Inflammatory macrophage (primary cell): ENCODE results near the gene LMNB1.
"Not testable (repeated sequence)": the region's sequence is repeated elsewhere in the genome, so short reads cannot be mapped to it uniquely, and the experiment has no call there.

Experiments used
- DNase-seq, 2 donors: peaks; one replicate each; pipeline ENCODE4 v3.0.0-alpha.2; 2020 to 2022

LMNB1 gene

DNA sequence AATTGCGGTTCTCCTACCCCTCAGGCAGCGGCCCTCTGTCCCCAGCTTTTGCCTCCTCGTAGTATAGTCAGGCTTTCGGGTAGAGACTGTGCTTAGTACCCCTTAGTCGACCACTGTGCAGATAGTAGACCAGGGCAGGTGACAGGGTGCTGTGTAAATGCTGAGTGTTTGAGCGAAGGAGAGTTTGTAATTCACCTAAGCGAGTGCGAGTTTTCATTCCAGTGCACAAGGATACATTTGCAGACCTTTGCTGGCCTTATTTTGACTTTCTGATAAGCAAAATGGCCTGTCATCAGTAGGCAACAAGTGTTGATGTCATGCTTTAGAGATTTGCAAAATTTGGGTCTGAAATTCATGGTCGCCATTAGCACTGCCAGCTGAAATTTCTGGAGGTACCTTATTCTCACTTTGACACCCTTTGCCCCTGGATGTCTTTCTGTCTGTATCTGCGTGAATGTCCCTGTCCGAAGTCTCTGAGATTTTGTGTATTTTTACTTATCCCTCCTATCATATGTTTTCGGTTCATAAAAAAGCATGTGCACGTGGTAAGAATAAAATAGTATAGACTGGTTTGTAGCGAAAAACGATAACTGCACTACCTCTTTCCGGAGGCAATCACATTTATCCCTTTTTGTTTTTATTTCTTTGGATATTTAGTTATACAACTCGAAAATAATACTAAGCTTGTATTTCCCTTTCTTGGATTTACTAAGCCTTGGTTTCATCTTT is 1.9 kb downstream of the LMNB1 start:
- no peak for DNase-seq

DNA sequence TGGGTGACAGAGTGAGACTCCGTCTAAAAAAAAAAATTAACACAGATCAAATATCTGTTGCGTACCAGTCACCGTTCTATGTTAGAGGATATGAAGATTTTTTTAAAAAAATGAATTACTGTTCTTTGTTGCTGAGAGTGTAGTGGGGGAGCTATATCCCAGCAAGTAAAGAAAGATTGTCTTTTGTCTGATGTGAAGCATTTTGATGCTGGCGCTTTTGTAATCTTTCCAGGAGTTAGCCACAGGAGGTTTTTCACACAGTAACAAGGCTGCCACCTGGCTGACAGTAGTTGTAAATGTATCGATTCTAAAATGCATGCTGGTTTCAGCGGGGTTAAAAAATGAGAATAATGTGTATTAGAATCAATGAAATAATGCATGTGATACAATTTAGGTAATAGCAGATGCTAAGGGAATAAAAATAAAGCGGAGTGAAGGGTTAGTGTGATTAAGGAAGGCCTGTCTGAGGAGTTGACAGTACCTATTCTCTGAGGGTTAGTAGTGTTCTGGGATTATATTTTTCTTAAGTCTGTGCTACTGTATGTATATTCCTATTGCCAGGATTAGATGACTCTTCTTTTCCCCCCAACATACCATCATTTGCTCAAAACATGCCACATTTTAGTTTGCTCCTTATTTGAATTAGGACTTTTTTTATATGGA is 3.4 kb downstream of the LMNB1 start:
- DNase-seq = peak; percentile 66 to 67

DNA sequence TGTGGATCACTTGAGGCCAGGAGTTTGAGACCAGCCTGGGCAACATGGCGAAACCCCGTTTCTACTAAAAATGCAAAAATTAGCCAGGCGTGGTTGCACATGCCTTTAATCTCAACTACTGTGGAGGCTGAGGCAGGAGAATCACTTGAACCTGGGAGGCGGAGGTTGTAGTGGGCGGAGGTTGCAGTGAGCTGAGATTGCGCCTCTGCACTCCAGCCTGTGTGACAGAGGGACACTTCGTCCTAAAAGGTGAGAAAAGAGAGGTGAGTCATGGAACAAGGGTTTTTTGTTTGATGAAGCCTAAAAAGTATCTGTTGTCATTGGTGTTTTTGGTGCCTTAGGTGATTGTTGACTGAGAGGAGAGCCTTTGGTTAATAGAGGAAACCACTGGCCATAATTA is 11.5 kb downstream of the LMNB1 start:
- DNase-seq = not testable (repeated sequence)

DNA sequence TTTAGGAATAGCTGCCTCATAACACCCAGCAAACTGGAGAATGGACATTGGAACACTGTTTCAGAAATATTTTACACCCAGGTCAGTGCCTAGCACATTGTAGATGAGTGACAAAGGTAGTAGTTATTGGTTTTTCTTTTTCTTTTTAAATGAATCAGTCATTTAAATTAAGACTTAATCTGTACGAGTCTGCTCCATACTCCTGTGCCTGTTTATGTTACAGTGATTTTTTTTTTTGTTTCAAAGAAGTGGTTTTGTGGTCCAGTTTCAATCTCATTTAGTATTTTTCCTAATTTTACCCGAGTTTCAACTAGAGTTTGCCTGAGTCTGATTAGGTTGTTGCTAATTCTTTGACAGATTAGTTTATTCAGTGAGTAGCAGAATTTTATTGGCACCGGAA is 16.2 kb downstream of the LMNB1 start:
- no peak for DNase-seq

DNA sequence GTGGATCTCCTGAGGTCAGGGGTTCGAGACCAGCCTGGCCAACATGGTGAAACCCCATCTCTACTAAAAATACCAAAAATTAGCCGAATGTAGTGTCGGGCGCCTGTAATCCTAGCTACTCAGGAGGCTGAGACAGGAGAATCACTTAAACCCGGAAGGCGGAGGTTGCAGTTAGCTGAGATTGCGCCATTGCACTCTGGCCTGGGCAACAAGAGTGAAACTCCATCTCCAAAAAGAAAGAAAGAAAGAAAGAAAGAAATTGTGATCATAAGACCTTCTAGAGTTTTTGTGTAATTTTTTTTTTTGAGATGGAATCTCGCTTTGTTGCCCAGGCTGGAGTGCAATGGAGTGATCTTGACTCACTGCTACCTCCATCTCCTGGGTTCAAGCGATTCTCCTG is 16.7 kb downstream of the LMNB1 start:
- DNase-seq = peak in 1 of 2 donors; percentile 27

DNA sequence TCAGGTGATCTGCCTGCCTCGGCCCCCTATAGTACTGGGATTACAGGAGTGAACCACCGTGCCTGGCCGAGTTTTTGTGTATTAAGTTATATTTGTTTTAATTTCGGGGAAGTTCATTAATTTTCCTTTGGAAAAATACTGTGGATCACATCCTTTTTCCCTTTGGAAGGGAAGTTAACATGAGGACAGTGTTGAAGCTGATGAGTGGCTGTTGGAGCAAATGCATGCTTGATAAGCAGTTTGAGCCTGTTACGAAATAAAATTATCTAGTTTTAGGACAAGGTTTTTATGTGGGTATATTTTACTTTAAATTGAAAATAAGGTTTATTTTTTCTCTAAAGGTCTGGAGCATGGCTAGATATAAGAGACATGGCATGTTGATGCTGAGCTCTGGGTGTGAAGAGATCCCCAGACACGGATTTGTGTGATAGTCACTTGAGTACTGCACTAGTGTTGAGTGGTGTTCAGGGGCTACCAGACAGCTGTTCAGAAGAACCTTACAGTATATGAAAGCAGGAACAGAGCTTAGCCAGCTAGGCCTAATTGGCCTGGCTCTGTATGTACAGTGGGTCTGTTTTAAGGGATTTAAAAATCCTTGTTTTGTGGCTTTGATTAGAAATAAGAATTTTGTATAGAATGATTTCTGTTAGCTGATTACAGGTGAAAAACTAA is 17.4 kb downstream of the LMNB1 start:
- no peak for DNase-seq

DNA sequence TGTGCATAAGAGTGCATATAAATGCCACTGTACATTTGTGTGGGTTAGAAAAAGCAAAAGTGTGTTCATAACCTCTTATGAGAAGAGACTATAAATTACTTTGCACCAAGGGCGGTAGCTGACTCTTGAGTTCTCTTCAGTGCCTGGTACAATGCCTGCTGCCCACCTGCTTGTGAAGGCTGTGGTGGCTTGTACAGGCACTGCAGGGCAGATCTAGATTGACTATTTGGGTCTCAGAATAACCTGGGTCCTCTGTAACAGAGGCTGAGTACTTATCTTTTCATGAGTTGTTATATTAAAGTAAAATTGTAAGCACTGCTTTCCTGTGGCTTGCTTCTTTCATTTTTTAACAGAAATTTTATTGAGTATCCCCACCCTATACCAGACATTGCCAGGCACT is 22.8 kb downstream of the LMNB1 start:
- DNase-seq = no peak

DNA sequence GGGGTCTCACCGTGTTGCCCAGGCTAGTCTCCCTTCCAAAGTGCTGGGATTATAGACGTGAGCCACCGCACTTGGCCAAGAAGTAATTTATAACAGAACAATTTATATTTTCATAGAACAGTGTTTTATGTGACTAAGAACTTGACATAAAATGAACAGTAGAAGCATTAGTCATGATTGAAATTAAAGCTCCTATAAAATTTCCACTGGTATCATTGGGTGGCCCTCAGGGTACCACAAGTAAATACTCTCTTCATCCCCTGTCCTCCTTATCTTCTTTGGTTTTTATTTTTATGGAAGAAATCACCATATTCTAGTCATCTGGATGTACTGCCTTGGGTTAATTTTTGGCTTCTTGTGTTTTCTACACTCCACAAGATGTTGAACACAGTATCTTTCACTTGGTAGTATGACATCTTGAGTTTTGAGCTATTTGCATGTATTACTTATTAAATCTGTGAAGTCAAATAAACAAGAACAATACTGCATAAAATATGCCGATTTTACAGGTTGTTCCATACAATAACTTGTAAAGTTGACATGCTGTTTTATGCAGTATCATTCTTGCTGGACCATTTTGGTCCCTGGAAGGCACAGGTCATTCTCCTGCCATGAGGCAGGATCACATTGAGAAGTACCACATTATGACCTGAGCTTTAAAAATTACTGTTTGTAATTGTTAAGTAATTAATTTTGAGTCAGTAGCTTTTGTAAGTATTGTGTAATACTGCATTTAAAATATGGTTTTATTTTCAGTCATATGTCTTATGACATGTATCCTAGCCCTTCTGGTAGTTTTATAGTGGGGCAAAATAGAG is 24.4 kb downstream of the LMNB1 start:
- no peak for DNase-seq

DNA sequence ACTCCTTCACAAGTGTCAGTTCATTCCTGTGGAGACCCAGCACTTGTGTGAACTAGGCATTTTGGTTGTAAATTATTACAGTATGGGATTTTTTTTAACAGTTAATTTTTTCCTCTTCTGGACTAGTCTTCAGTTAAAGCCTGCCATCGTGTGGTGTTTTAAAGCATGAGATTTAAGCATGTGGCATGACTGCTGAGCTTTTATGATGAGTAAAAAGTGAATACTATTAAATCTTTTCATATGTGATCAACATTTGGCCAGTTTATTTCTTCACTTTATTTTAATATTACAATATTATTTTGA is 25.0 kb downstream of the LMNB1 start:
- DNase-seq = peak; percentile 29 to 49

DNA sequence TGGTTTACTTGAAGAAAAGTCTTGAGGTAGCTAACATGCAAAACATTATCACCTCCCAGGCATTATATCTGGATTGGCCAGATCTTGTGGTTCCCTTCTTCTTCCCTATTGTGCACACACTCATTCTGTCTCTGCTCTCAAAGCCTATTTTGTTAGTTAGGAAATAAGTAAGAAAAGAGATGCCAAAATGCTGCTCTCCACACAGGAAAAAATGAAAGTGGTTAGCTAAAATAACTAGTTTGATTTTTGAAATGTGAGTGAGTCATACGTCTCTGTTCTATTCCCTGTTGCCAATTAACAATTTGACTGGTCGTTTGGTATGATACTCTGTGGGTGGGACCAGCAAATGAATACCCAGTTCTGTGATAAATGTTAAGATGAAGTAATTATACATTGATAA is 28.1 kb downstream of the LMNB1 start:
- no peak for DNase-seq

DNA sequence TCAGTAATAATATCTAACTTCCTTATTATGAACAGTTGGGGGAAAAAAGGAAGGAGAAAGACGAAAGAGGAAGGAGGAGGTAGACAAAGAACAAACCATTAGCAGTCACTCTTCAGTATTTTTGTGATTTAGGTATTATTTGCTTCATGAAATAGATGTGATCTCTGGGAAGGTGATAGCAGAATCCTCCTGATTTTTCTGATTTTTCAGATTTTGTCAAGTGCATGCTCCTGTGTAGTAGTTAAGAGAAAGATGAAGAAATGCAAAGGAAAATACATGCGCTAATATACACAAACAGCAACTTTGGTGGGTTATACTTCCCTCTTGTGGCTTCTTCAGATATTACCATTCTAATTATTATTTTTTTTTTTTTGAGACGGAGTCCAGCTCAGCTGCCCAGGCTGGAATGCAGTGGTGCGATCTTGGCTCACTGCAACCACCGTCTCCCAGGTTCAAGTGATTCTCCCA is 31.6 kb downstream of the LMNB1 start:
- peak; percentile 24 to 78 for DNase-seq

DNA sequence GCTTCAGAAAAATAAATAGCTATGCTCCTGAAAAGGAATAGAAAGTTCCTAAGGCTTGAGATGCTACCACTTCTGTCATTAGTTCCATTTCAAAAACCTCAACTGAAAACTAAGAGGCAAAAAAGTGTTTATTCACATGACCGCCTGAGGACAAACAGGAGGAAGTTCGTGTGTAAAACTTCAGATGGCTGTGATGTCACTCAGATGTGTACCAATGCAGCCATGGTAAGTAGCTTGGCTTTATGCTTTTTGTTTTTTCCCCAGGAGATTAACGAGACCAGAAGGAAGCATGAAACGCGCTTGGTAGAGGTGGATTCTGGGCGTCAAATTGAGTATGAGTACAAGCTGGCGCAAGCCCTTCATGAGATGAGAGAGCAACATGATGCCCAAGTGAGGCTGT is 33.0 kb downstream of the LMNB1 start:
- DNase-seq = peak; percentile 56 to 68

DNA sequence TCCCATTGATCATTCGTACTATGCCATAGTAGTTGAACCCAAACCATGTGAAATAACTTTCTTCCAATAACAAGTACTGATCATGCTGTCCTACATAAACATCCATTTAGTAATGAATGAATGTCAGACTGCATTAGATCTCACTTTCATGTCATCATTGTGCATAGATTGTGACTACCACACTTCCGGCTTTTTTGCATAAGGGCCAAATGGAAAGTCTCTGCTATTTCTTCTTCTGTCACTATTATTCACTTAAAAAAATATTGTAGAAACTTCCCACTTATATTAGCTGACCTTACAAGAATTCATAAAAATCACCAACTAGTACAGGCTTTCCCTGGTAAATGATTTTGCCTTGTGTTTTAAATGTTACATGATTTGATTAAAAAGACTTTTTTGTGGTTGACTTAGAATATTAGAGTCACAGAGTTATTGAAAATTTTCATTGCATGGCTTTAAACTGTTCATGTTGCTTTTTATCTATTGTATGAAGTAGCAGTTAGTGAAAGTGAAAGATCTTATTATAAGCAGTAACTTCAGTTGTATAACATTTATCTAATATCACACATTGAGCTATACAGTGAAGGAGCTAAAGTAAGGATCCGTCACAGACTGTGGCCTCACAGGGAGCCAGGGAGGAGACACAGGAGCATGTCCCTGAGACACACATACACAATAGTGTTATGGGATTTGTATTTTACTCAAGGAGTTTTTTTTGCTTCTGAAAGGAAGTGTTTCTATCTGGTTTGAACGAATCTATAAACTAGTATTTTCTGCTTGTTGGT is 33.9 kb downstream of the LMNB1 start:
- no peak for DNase-seq

DNA sequence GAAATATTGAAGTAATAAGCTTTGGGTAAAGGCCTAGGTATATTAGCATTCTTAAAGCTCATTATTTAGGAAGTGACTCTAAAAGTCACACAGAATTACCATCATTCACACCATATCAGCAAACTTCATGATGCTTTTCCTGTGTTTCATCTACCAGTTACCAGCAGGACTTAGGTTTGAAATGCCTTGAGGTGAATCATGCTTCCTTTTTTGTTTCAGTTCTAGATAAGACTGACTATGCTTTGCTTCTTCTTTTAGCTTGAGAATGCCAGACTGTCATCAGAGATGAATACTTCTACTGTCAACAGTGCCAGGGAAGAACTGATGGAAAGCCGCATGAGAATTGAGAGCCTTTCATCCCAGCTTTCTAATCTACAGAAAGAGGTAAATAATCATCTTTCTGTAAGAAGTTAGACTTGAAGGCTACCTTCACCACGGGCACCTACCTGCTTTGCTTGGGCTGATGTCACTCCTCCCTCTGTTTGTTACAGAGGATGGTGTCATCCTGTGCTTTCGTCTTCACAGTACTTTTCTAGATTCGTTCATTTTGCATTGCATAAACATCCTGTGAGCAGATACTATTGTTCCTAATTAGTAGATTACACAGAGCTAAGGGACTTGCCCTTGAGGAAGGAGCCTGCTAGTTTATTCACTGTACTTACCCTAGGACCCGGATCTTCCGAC is 34.7 kb downstream of the LMNB1 start:
- peak; percentile 55 to 59 for DNase-seq

DNA sequence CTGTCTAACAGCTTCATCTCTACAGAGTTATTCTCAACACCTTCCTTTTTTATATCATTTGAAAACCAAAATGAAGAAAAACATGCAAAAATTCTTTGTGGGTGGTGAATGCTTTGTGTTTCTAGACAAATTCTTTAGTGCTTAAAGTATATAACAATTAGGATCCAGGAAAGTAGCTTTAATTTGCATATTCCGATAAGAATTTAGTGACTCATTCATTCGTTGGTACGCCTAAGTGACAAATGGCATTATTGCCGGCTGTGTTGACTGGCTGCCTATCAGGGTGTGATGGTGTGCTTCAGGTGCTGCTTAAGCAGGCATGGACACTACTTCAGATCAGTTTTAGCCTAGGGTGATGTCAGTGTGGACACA is 35.2 kb downstream of the LMNB1 start:
- DNase-seq = no peak

DNA sequence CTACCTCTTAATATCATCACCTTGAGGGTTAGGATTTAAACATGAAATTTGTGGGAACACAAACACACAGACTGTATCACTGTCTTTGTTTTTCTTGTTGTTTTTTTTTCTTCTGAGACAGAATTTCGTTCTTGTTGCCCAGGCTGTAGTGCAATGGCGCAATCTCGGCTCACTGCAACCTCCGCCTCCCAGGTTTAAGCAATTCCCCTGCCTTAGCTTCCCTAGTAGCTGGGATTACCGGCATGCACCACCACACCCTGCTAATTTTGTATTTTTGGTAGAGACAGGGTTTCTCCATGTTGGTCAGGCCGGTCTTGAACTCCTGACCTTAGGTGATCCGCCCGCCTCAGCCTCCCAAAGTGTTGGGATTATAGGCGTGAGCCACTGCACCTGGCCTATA is 36.9 kb downstream of the LMNB1 start:
- peak; percentile 23 to 41 for DNase-seq

DNA sequence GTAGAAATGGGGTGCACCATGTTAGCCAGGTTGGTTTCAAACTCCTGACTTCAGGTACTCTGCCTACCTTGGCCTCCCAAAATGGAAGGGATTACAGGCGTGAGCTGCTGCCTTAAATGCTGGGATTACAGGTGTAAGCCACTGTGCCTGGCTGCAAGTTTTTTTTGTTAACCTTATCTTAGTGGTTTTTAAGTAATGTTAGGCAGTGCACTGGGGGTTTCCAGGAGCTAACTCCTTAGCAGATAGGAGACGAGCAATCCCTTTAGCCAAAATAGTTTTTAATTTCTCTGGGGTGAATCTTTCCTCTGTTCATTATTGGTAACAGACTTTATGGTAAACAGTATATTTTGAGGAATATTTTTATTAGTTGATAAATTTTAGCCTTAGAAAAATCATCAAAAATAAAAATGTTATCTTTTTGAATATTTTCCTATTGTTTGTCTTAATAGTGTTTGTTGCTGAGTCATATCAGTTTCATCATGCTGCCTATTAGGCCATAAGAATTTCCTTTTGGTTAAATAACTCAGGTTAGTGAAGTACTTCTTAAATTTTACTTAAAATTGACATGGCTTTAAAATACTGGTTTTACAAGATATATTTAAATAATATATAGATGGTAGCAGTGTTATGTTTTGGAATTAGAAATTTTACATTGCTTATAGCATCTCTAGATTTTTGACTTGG is 37.9 kb downstream of the LMNB1 start:
- peak; percentile 26 to 58 for DNase-seq

DNA sequence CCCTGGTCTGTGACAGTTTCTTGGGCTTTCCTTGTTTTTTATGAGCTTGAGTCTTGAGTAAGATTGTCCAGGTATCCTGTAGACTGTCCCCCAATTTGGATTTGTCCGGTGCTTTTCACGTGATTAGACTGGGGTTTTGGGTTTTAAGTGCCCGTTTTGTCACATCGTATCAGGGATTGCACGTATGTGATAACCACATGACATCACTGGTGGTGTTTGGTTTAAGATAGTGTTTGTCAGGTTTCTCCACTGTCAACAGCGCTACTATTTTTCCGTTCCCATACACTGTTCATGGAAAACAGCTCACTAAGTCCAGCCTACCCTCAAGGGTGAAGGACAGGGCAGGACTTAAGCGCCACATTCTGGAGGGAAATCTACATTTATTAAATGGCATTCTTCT is 39.7 kb downstream of the LMNB1 start:
- no peak for DNase-seq

DNA sequence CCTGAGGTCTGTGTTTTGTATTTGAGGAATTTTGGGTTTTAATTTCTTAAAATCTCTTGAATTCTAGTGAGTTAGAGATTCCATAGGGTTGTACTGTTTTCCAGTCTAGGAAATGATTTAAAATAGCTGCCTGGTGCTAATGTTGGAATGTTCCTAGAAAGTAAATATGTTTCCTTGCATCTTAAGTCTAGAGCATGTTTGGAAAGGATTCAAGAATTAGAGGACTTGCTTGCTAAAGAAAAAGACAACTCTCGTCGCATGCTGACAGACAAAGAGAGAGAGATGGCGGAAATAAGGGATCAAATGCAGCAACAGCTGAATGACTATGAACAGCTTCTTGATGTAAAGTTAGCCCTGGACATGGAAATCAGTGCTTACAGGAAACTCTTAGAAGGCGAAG is 41.8 kb downstream of the LMNB1 start:
- no peak for DNase-seq

DNA sequence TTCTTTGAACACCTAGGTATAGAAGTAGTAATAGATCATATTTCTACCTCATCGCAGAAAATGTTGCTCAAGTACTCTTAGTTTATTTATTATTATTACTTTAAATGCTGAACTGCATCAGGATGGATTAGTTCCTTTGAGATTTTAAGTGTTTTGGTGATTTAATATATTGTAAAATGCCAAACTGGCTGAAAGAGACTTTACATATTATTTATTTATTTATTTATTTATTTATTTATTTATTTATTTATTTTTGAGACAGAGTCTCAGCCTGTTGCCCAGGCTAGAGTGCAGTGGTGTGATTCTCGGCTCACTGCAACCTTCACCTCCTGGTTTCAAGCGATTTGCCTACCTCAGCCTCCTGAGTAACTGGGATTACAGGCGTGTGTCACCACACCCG is 42.3 kb downstream of the LMNB1 start:
- no peak for DNase-seq

DNA sequence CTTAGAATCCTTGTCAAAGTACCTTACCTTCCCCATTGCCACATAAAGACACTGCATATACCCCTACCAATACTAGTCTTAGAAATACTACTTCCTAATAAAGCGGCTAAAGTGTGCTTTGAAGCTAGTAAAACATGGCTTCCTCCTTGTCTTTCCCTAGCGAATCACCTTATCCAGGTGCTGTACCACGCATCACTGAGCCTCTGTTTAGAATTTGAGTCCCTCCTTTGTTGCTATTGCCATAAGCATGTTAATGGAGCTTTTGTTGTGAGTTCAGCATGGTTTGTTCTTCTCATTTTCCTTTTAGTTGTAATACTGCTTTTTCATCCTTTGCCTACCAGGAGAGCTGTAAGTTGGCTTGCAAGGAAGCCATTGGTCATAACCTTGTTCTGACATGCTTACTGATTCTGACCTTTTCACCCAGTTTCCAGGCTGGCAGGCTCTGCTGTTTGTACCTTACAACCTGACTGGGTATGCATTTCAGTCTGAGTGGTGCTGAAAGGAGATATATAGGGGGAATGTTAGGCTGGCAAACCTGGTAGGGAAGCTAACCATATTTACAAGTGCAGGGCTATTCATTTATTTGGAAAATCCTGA is 49.8 kb downstream of the LMNB1 start:
- no peak for DNase-seq
